Tibial nerve (tissue), 4 donors: ENCODE measurements around the gene HIRIP3. TPM values are rescaled to one million over a fixed set of nuclear protein-coding genes. Genes with fewer than 3 reads are reported as not detected.

ENCODE experiments used
- DNase-seq, 2 donors: peaks; one replicate each; pipeline ENCODE4 v3.0.0-alpha.2; 2019; ENCODE audit warnings: low spot score in 2 of 2
- H3K27ac ChIP-seq, 4 donors: fragments of 200-600 bp; sonication (generic) in 3 of 4; one replicate each; pipeline ENCODE4 v1.5.1; 2017 to 2019; ENCODE audit warnings: mild to moderate bottlenecking in 1 of 4
- H3K27me3 ChIP-seq, 2 donors: fragments of 200-600 bp; sonication (generic) in 1 of 2; one replicate each; pipeline versions ENCODE4 v1.5.1 to v1.6.0; 2017 to 2019
- H3K36me3 ChIP-seq, 3 donors: fragments of 200-600 bp; sonication (generic); one replicate each; pipeline ENCODE4 v1.5.1; 2018 to 2019
- H3K4me1 ChIP-seq, 4 donors: fragments of 200-600 bp; sonication (generic) in 3 of 4; one replicate each; pipeline ENCODE4 v1.5.1; 2017 to 2019
- H3K4me3 ChIP-seq, 4 donors: fragments of 200-600 bp; sonication (generic) in 3 of 4; one replicate each; pipeline ENCODE4 v1.5.1; 2017 to 2019; ENCODE audit warnings: mild to moderate bottlenecking in 1 of 4, moderate library complexity in 1 of 4
- H3K9me3 ChIP-seq, 4 donors: fragments of 200-600 bp; sonication (generic) in 3 of 4; one replicate each; pipeline ENCODE4 v1.5.1; 2017 to 2019
- EP300 ChIP-seq, 2 donors: sonication (generic); formaldehyde crosslinking; IDR thresholded peaks; one replicate each; pipeline ENCODE4 v1.6.1; 2017; ENCODE audit warnings: antibody characterized with exemption in 2 of 2, mild to moderate bottlenecking in 1 of 2
- POLR2A ChIP-seq, 2 donors: fragments of 450-650 bp; IDR thresholded peaks; one replicate each; pipeline ENCODE4 v1.6.1; 2017; ENCODE audit warnings: antibody characterized with exemption in 2 of 2, mild to moderate bottlenecking in 2 of 2, moderate library complexity in 2 of 2
- WGBS, 2 donors: methylation state at CpG; one replicate each; pipeline ENCODE4 v1.1.5; 2018; 5-methylcytosine and 5-hydroxymethylcytosine counted together
- total RNA-seq, 4 donors: library from RNA; depleted of rRNA; stranded (reverse); fragments of >200 nt; gene quantifications; one replicate each; pipeline ENCODE4 v1.1.0, GENCODE V29; 2016
- TF ChIP-seq, protein P1 (sequence below), 5 experiments: fragments of 200-600 bp in 3 of 5; fragments of 450-650 bp in 2 of 5; sonication (generic) in 3 of 5; IDR thresholded peaks; one replicate each; pipeline ENCODE4 v1.5.1; 2016 to 2019; ENCODE audit warnings: antibody characterized with exemption in 5 of 5, mild to moderate bottlenecking in 3 of 5, moderate library complexity in 2 of 5

Gene HIRIP3
- total RNA-seq, 4 donors from 2014 or later: 12.6 to 26.7 (median 22.6) TPM

DNA sequence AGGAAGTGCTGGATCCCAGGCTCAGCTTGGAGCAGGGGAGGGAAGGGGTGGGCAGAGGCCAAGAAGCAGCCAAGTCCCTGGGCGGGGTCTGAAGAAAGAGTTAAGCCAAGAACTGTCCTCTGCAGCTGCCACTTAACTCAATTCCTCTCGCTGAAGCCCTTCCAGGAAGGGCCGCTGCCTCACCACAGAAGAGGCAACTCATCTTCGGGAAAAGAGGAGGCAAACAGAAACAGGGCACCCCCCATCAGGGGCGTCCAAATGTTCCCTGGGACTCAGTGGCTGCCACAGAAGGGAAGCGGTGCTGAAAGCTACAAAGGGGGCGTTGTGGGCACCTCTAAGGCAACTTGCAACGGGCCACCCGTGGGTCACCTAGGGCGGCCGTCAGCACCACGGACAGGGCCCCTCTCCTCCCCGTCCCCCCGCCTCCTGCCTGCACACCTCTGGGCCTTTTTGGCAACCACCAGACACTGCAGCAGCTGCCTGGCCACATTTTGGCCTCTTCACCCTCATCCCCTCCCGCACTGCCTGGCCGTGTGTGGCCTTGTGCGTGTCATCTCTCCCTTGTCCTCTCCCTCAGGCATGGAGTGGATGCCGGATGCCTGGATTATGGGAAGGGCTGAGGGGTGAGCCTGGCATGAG is 33.1 kb upstream of the HIRIP3 start:
- Histone ChIP-seq H3K4me3 (no peak overlapping the region), H3K36me3 (no peaks in the 10 kb centered on the region), H3K4me1 (peaks cover 0 to 8% (median 4%) of the 10 kb centered on the region in 4 donors), H3K27me3 (peaks cover 0 to 84% of the 10 kb centered on the region in 2 donors), H3K27ac (no peak overlapping the region), H3K9me3 (no peaks in the 10 kb centered on the region)
- TF ChIP-seq, protein P1, sequence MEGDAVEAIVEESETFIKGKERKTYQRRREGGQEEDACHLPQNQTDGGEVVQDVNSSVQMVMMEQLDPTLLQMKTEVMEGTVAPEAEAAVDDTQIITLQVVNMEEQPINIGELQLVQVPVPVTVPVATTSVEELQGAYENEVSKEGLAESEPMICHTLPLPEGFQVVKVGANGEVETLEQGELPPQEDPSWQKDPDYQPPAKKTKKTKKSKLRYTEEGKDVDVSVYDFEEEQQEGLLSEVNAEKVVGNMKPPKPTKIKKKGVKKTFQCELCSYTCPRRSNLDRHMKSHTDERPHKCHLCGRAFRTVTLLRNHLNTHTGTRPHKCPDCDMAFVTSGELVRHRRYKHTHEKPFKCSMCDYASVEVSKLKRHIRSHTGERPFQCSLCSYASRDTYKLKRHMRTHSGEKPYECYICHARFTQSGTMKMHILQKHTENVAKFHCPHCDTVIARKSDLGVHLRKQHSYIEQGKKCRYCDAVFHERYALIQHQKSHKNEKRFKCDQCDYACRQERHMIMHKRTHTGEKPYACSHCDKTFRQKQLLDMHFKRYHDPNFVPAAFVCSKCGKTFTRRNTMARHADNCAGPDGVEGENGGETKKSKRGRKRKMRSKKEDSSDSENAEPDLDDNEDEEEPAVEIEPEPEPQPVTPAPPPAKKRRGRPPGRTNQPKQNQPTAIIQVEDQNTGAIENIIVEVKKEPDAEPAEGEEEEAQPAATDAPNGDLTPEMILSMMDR (IDR thresholded peaks at IDR 0.05): no peak
- TF ChIP-seq EP300 (IDR thresholded peaks at IDR 0.05): no peak
- DNase-seq: no peak
- 16 to 25% methylated on average over 9 to 12 of the region's 18 CpGs for WGBS, 2 donors

DNA sequence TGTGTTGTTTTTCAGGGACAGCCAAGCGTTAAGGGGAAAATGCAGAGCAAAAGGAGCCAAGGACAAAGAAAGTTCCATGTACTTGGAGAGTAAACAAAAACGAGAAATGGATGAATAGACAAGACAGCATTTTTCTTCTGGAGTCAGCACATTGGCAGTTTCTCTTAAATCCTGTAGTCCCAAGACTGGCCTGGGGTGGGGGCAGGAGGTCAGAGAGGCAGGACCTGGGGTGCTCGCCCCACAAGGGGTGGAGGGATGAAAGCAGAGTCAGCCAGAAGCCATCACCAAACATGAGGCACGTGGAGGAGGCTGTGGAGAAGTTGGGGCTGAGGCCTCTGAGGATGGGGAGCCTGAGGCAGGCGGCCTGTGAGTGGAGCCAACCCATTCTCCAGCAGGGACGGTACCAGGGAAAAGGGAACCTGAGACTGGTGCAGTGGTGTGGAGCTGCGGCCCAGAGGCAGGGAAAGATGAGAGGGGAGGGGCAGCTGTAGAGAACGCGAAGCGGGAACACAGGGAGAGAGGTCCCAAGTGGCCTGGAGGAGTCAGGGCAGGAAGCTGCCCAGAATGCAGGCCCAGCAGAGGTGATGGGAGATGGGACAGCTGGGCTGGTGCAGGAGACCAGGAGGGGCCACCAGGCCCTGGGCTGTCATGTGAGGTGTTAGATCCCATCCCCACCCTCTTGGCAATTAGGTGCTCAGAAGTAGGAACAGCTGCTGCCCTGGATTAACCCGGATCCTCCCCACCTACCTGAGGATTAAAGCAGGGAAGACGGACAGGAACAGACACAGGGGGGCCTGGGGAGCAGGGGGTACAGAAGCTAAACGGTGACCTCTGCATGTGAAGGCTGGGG is 32.4 kb upstream of the HIRIP3 start:
- Histone ChIP-seq H3K4me1 (peaks cover 0 to 8% (median 4%) of the 10 kb centered on the region in 4 donors), H3K27me3 (peaks cover 0 to 77% of the 10 kb centered on the region in 2 donors), H3K27ac (no peak overlapping the region), H3K4me3 (no peak overlapping the region), H3K36me3 (no peaks in the 10 kb centered on the region), H3K9me3 (no peaks in the 10 kb centered on the region)
- TF ChIP-seq POLR2A (IDR thresholded peaks at IDR 0.05) (no peak), EP300 (IDR thresholded peaks at IDR 0.05) (no peak)
- TF ChIP-seq, protein P1 (IDR thresholded peaks at IDR 0.05): no peak
- 36 to 41% methylated on average over 12 to 13 of the region's 13 CpGs for WGBS, 2 donors
- DNase-seq: no peak

DNA sequence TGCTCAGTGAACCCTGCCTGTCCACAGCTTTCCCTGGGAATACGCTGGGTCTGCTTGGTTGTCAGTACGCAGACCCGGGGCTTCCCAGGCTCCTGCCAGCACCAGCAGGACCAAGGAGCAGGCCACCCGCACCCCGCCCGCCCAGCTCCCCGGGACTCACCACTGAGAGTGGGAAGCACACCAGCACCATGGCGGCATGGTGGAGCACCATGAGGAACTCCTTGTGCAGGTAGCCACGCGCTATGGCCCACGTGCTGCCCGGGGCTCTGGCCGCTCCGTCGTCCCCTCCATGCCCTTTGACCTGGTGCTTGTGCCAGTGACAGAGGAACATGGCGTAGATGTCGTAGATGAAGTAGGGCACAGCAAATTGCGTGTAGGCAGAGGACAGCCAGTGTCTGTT is 31.0 kb upstream of the HIRIP3 start:
- peaks cover 0 to 12% (median 8%) of the 10 kb centered on the region in 4 donors for H3K4me1 ChIP-seq
- 86 to 91% methylated on average over 14 to 18 of the region's 18 CpGs for WGBS, 2 donors
- TF ChIP-seq POLR2A (IDR thresholded peaks at IDR 0.05) (no peak), EP300 (IDR thresholded peaks at IDR 0.05) (no peak)
- TF ChIP-seq, protein P1 (IDR thresholded peaks at IDR 0.05): no peak
- no peaks in the 10 kb centered on the region for H3K36me3 ChIP-seq
- H3K27ac ChIP-seq: no peak overlapping the region
- no peak for DNase-seq
- H3K4me3 ChIP-seq: no peak overlapping the region
- H3K27me3 ChIP-seq: peaks cover 0 to 63% of the 10 kb centered on the region in 2 donors
- no peaks in the 10 kb centered on the region for H3K9me3 ChIP-seq

DNA sequence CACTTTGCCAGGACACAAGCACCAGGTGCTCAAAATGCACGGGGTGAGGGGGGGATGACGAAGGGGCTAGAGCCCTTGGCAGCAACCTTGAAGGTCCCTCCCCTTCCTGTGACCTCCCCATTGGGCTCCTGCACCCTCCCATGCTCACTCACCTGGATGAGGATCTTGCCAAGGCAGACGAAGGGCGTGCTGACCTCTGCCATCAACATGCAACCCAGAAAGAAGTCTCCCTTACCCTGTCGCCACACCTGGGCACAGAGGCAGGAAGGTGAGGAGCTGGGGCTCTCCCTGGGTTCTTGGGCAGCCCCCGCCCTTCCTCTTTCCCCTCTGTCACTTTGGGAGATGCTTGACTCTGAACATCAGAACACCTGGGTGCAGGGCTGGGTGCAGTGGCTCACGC is 30.2 kb upstream of the HIRIP3 start:
- Histone ChIP-seq H3K4me1 (peaks cover 0 to 9% (median 8%) of the 10 kb centered on the region in 4 donors), H3K4me3 (no peak overlapping the region), H3K27me3 (peaks cover 0 to 55% of the 10 kb centered on the region in 2 donors), H3K36me3 (no peaks in the 10 kb centered on the region), H3K27ac (no peak overlapping the region), H3K9me3 (no peaks in the 10 kb centered on the region)
- TF ChIP-seq POLR2A (IDR thresholded peaks at IDR 0.05) (no peak), EP300 (IDR thresholded peaks at IDR 0.05) (no peak)
- TF ChIP-seq, protein P1 (IDR thresholded peaks at IDR 0.05): no peak
- DNase-seq: no peak
- WGBS, 2 donors: 71 to 83% methylated on average over 6 to 7 of the region's 7 CpGs

DNA sequence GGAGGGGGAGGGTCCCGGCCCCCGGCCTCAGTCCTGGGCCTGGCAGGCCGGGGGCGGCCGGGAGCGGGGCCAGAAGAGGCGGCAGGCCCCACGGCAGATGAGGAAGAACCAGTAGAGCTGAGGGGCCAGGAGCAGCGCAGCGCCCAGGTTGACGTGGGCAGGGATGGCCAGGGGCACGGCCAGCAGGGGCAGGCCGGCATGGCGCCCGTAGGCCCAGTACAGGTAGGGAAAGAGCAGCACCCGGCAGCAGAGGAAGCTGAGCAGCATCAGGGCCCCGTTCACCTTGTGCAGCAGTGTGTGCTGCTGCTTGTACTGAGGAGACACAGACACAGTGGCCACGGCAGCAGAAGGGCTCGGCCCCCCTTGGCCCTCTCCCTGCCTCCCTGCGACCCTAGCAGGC is 29.7 kb upstream of the HIRIP3 start:
- H3K27me3 ChIP-seq: peaks cover 0 to 50% of the 10 kb centered on the region in 2 donors

More for the DNA sequence above, 29.7 kb upstream of the HIRIP3 start:
- peaks cover 0 to 9% (median 8%) of the 10 kb centered on the region in 4 donors for H3K4me1 ChIP-seq
- TF ChIP-seq, protein P1 (IDR thresholded peaks at IDR 0.05): no peak
- TF ChIP-seq POLR2A (IDR thresholded peaks at IDR 0.05): no peak
- no peak for TF ChIP-seq EP300 (IDR thresholded peaks at IDR 0.05)
- no peaks in the 10 kb centered on the region for H3K9me3 ChIP-seq
- H3K4me3 ChIP-seq: no peak overlapping the region
- no peak for DNase-seq
- no peak overlapping the region for H3K27ac ChIP-seq
- 63 to 65% methylated on average over 20 of the region's 20 CpGs for WGBS, 2 donors
- no peaks in the 10 kb centered on the region for H3K36me3 ChIP-seq
